Prostate gland (tissue), 2 donors: Measurements from ENCODE around the gene ZBTB47. TPM values are rescaled to one million over a fixed set of nuclear protein-coding genes. Genes with fewer than 3 reads are reported as not detected.

Experiments
- DNase-seq: peaks from one replicate; pipeline ENCODE4 v3.0.0-alpha.2; 2019; ENCODE audit warnings: low spot score
- H3K27ac ChIP-seq, 2 donors: fragments of 200-600 bp; sonication (generic); 2 replicates each; pipeline ENCODE4 v1.5.1; 2017 to 2019
- H3K27me3 ChIP-seq: fragments of 200-600 bp; sonication (generic); replicated peaks from 2 replicates; pipeline ENCODE4 v1.5.1; 2019; ENCODE audit not compliant: insufficient read depth
- H3K36me3 ChIP-seq, 2 donors: fragments of 200-600 bp; sonication (generic); 1 replicate in 1 of 2; 2 replicates in 1 of 2; pipeline versions ENCODE4 v1.5.1 to v1.8.1; 2017 to 2019
- H3K4me1 ChIP-seq: fragments of 200-600 bp; sonication (generic); replicated peaks from 2 replicates; pipeline ENCODE4 v1.5.1; 2019
- H3K4me3 ChIP-seq, 2 donors: fragments of 200-600 bp; sonication (generic); 2 replicates each; pipeline ENCODE4 v1.5.1; 2017 to 2019
- H3K9me3 ChIP-seq: fragments of 200-600 bp; sonication (generic); 2 replicates; pipeline ENCODE4 v1.5.1; 2017
- CTCF ChIP-seq, 4 experiments: fragments of 200-600 bp in 2 of 4; fragments of 450-650 bp in 2 of 4; sonication (generic) in 2 of 4; IDR thresholded peaks; 1 replicate in 3 of 4; 2 replicates in 1 of 4; pipeline ENCODE4 v1.5.1; 2016 to 2019; ENCODE audit warnings: antibody characterized with exemption in 4 of 4, mild to moderate bottlenecking in 2 of 4, moderate library complexity in 2 of 4
- POLR2A ChIP-seq: fragments of 450-650 bp; IDR thresholded peaks from one replicate; pipeline ENCODE4 v1.6.1; 2016; ENCODE audit warnings: antibody characterized with exemption, mild to moderate bottlenecking
- POLR2AphosphoS5 ChIP-seq: sonication (generic); formaldehyde crosslinking; IDR thresholded peaks from one replicate; pipeline ENCODE4 v1.6.1; 2017; ENCODE audit warnings: antibody characterized with exemption
- WGBS: methylation state at CpG from one replicate; pipeline ENCODE4 v1.1.5; 2018; 5-methylcytosine and 5-hydroxymethylcytosine counted together
- intact Hi-C: fragments of 100-400 bp; cut with DNase I; formaldehyde crosslinking; loops from one replicate; pipeline ENCODE4 v1.14.2; 2022
- total RNA-seq, 2 donors: library from RNA; depleted of rRNA; stranded (reverse); fragments of >200 nt; gene quantifications; one replicate each; pipeline ENCODE4 v1.1.0, GENCODE V29; 2016

ZBTB47 gene
- total RNA-seq, 2 donors from 2014 or later = 22.1 to 38.0 TPM

- TF ChIP-seq CTCF (IDR thresholded peaks at IDR 0.05) (no peak), POLR2AphosphoS5 (no peak), POLR2A (no peak)
- H3K27me3 ChIP-seq = no peaks in the 10 kb centered on the region
- no peak overlapping the region for H3K27ac ChIP-seq
- H3K4me3 ChIP-seq = no peak overlapping the region
- 57% methylated on average over 6 of the region's 6 CpGs for WGBS
- H3K4me1 ChIP-seq = no peaks in the 10 kb centered on the region
- no peak for DNase-seq
- no peaks in the 10 kb centered on the region for H3K36me3 ChIP-seq
- no peaks in the 10 kb centered on the region for H3K9me3 ChIP-seq
- intact Hi-C loops = no loop called here
Observed at GRCh38 chr3:42711491-42712343, 58.2 kb downstream of the ZBTB47 start.

- 93% methylated on average over 4 of the region's 4 CpGs for WGBS
- Histone ChIP-seq H3K27ac (no peak overlapping the region), H3K4me1 (no peaks in the 10 kb centered on the region), H3K9me3 (no peaks in the 10 kb centered on the region), H3K27me3 (no peaks in the 10 kb centered on the region), H3K4me3 (no peak overlapping the region), H3K36me3 (no peaks in the 10 kb centered on the region)
- TF ChIP-seq POLR2A = no peak
- no peak for TF ChIP-seq POLR2AphosphoS5
- no peak for TF ChIP-seq CTCF (IDR thresholded peaks at IDR 0.05)
- intact Hi-C loops = no loop called here
- no peak for DNase-seq
Observed at GRCh38 chr3:42712344-42712648, 58.8 kb downstream of the ZBTB47 start.

- H3K4me1 ChIP-seq = no peaks in the 10 kb centered on the region
- 61% methylated on average over 5 of the region's 5 CpGs for WGBS
- no peak overlapping the region for H3K27ac ChIP-seq
- intact Hi-C loops = no loop called here
- no peaks in the 10 kb centered on the region for H3K27me3 ChIP-seq
- DNase-seq = no peak
- H3K9me3 ChIP-seq = no peaks in the 10 kb centered on the region
- TF ChIP-seq CTCF (IDR thresholded peaks at IDR 0.05) (no peak), POLR2AphosphoS5 (no peak), POLR2A (no peak)
- no peak overlapping the region for H3K4me3 ChIP-seq
- no peaks in the 10 kb centered on the region for H3K36me3 ChIP-seq
Observed at GRCh38 chr3:42712688-42713372, 59.3 kb downstream of the ZBTB47 start.

GRCh38 chr3:42713747-42714146, 60.2 kb downstream of the ZBTB47 start:
- WGBS = 96% methylated on average over 2 of the region's 2 CpGs
- Histone ChIP-seq H3K4me1 (no peaks in the 10 kb centered on the region), H3K27ac (no peak overlapping the region), H3K4me3 (no peak overlapping the region), H3K27me3 (no peaks in the 10 kb centered on the region), H3K9me3 (no peaks in the 10 kb centered on the region), H3K36me3 (no peaks in the 10 kb centered on the region)
- intact Hi-C loops = no loop called here
- TF ChIP-seq CTCF (IDR thresholded peaks at IDR 0.05) = no peak
- TF ChIP-seq POLR2A = no peak
- no peak for TF ChIP-seq POLR2AphosphoS5
- DNase-seq = no peak
